ENCODE measurements around the gene MAD1L1.

MAD1L1 gene

GRCh38 chr7:2158331-2159175 is 74.2 kb downstream of the MAD1L1 start:
- Histone ChIP-seq H3K36me3 (ENCODE audit: insufficient read depth, low read length) (no peaks in the 10 kb centered on the region), H3K9me3 (ENCODE audit: control insufficient read depth, insufficient read depth, low read length) (no peaks in the 10 kb centered on the region), H3K9ac (ENCODE audit: low read depth, low read length) (no peak overlapping the region; the same call in 1 of the 2 replicates), H3K4me1 (ENCODE audit: insufficient read depth, low read length) (peaks cover 22% of the 10 kb centered on the region)

- H3K9me3 ChIP-seq (ENCODE audit: control insufficient read depth, insufficient read depth, low read length): no peaks in the 10 kb centered on the region
- no peaks in the 10 kb centered on the region for H3K36me3 ChIP-seq (ENCODE audit: insufficient read depth, low read length)
- no peak overlapping the region for H3K9ac ChIP-seq (ENCODE audit: low read depth, low read length)
- H3K4me1 ChIP-seq (ENCODE audit: insufficient read depth, low read length): peaks cover 14% of the 10 kb centered on the region
Observed at GRCh38 chr7:2157473-2158279, 75.1 kb downstream of the MAD1L1 start.

- no peaks in the 10 kb centered on the region for H3K9me3 ChIP-seq (ENCODE audit: control insufficient read depth, insufficient read depth, low read length)
- no peaks in the 10 kb centered on the region for H3K36me3 ChIP-seq (ENCODE audit: insufficient read depth, low read length)
- H3K9ac ChIP-seq (ENCODE audit: low read depth, low read length): no peak overlapping the region
- peaks cover 11% of the 10 kb centered on the region; the same call in 1 of the 2 replicates for H3K4me1 ChIP-seq (ENCODE audit: insufficient read depth, low read length)
Observed at GRCh38 chr7:2156756-2157472, 75.8 kb downstream of the MAD1L1 start.

- Histone ChIP-seq H3K9me3 (ENCODE audit: control insufficient read depth, insufficient read depth, low read length) (no peaks in the 10 kb centered on the region), H3K4me1 (ENCODE audit: insufficient read depth, low read length) (peaks cover 11% of the 10 kb centered on the region; the same call in 1 of the 2 replicates), H3K9ac (ENCODE audit: low read depth, low read length) (no peak overlapping the region), H3K36me3 (ENCODE audit: insufficient read depth, low read length) (no peaks in the 10 kb centered on the region)
Observed at GRCh38 chr7:2154831-2155230, 77.9 kb downstream of the MAD1L1 start.

GRCh38 chr7:2154121-2154520 is 78.6 kb downstream of the MAD1L1 start:
- Histone ChIP-seq H3K4me1 (ENCODE audit: insufficient read depth, low read length) (0 out of 2 replicates have a peak, but pooled peaks cover 4% of the 10 kb centered on the region), H3K9me3 (ENCODE audit: control insufficient read depth, insufficient read depth, low read length) (no peaks in the 10 kb centered on the region), H3K36me3 (ENCODE audit: insufficient read depth, low read length) (no peaks in the 10 kb centered on the region), H3K9ac (ENCODE audit: low read depth, low read length) (no peak overlapping the region)

GRCh38 chr7:2152646-2153045 is 80.1 kb downstream of the MAD1L1 start:
- no peaks in the 10 kb centered on the region for H3K4me1 ChIP-seq (ENCODE audit: insufficient read depth, low read length)
- no peaks in the 10 kb centered on the region for H3K9me3 ChIP-seq (ENCODE audit: control insufficient read depth, insufficient read depth, low read length)
- no peak overlapping the region for H3K9ac ChIP-seq (ENCODE audit: low read depth, low read length)
- no peaks in the 10 kb centered on the region for H3K36me3 ChIP-seq (ENCODE audit: insufficient read depth, low read length)

- Histone ChIP-seq H3K4me1 (ENCODE audit: insufficient read depth, low read length) (no peaks in the 10 kb centered on the region), H3K9ac (ENCODE audit: low read depth, low read length) (no peak overlapping the region), H3K36me3 (ENCODE audit: insufficient read depth, low read length) (no peaks in the 10 kb centered on the region), H3K9me3 (ENCODE audit: control insufficient read depth, insufficient read depth, low read length) (no peaks in the 10 kb centered on the region)
Observed at GRCh38 chr7:2151801-2152612, 80.7 kb downstream of the MAD1L1 start.

GRCh38 chr7:2151237-2151636 is 81.5 kb downstream of the MAD1L1 start:
- no peaks in the 10 kb centered on the region for H3K9me3 ChIP-seq (ENCODE audit: control insufficient read depth, insufficient read depth, low read length)
- no peaks in the 10 kb centered on the region for H3K36me3 ChIP-seq (ENCODE audit: insufficient read depth, low read length)
- H3K9ac ChIP-seq (ENCODE audit: low read depth, low read length): no peak overlapping the region

GRCh38 chr7:2150445-2150815 is 82.3 kb downstream of the MAD1L1 start:
- Histone ChIP-seq H3K9me3 (ENCODE audit: control insufficient read depth, insufficient read depth, low read length) (no peaks in the 10 kb centered on the region), H3K4me1 (ENCODE audit: insufficient read depth, low read length) (no peaks in the 10 kb centered on the region), H3K36me3 (ENCODE audit: insufficient read depth, low read length) (no peaks in the 10 kb centered on the region), H3K9ac (ENCODE audit: low read depth, low read length) (no peak overlapping the region)

More at GRCh38 chr7:2151237-2151636, 81.5 kb downstream of the MAD1L1 start:
- H3K4me1 ChIP-seq (ENCODE audit: insufficient read depth, low read length): no peaks in the 10 kb centered on the region

GRCh38 chr7:2149672-2150444 is 82.9 kb downstream of the MAD1L1 start:
- H3K36me3 ChIP-seq (ENCODE audit: insufficient read depth, low read length): no peaks in the 10 kb centered on the region
- H3K4me1 ChIP-seq (ENCODE audit: insufficient read depth, low read length): no peaks in the 10 kb centered on the region
- no peak overlapping the region for H3K9ac ChIP-seq (ENCODE audit: low read depth, low read length)
- no peaks in the 10 kb centered on the region for H3K9me3 ChIP-seq (ENCODE audit: control insufficient read depth, insufficient read depth, low read length)

GRCh38 chr7:2148814-2149213 is 83.9 kb downstream of the MAD1L1 start:
- Histone ChIP-seq H3K4me1 (ENCODE audit: insufficient read depth, low read length) (no peaks in the 10 kb centered on the region), H3K9ac (ENCODE audit: low read depth, low read length) (no peak overlapping the region), H3K9me3 (ENCODE audit: control insufficient read depth, insufficient read depth, low read length) (no peaks in the 10 kb centered on the region), H3K36me3 (ENCODE audit: insufficient read depth, low read length) (no peaks in the 10 kb centered on the region)

GRCh38 chr7:2148189-2148588 is 84.6 kb downstream of the MAD1L1 start:
- Histone ChIP-seq H3K4me1 (ENCODE audit: insufficient read depth, low read length) (no peaks in the 10 kb centered on the region), H3K9ac (ENCODE audit: low read depth, low read length) (no peak overlapping the region), H3K36me3 (ENCODE audit: insufficient read depth, low read length) (no peaks in the 10 kb centered on the region), H3K9me3 (ENCODE audit: control insufficient read depth, insufficient read depth, low read length) (no peaks in the 10 kb centered on the region)

Measured in ES-I3 (cell line).